ENCODE data around the gene AP2A2.

- TF ChIP-seq CTCF (IDR thresholded peaks at IDR 0.05), result no peak
- no peak for TF ChIP-seq EZH2 (IDR thresholded peaks at IDR 0.05; ENCODE audit: borderline replicate concordance, insufficient read depth, low read depth, low read length, poor library complexity, severe bottlenecking)
These were observed 126.7 kb downstream of the AP2A2 start for GRCh38 chr11:1052133-1053011.

Measured in B cell (primary cell).